ENCODE measurements around the gene PFKL. TPM values are rescaled to one million over a fixed set of nuclear protein-coding genes. Genes with fewer than 3 reads are reported as not detected.

PFKL gene
- total and polyA plus RNA-seq, 2 donors: 49.6 to 82.7 TPM

DNA sequence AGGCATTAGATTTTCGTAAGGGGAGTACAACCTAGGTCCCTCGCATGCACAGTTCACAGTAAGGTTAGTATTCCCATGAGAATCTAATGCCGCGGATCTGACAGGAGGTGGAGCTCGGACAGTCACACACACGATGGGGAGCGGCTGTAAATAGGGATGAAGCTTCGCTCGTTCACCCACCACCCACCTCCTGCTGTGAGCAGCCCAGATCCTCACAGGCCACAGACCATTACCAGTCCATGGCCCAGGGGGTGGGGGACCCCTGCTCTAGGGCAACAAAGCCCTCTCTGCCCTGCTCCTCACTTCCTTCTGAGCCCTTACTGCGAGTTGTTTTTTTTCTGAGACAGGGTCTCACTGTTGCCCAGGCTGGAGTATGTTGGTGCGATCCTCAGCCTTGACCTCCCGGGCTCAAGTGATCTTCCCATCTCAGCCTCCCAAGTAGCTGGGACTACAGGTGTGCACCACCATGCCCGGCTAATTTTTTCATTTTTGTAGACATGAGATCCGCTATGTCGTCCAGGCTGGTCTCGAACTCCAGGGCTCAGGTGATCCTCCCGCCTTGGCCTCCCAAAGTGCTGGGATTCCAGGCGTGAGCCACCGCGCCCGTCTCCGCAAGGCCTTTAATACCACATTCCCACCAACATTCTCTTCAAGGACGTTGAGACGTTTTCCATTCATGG, 74.9 kb downstream of the PFKL start:
- Histone ChIP-seq H3K4me1 (ENCODE audit: control insufficient read depth in 2 of 2, insufficient read depth in 2 of 2, low read length in 2 of 2) (peaks cover 0 to 6% of the 10 kb centered on the region in 2 donors), H3K36me3 (ENCODE audit: control insufficient read depth in 2 of 2, insufficient read depth in 2 of 2, low read length in 1 of 2) (no peaks in the 10 kb centered on the region), H3K27me3 (ENCODE audit: control insufficient read depth in 2 of 2, insufficient read depth in 1 of 2, low read length in 1 of 2) (no peaks in the 10 kb centered on the region), H3K4me3 (ENCODE audit: low read length in 2 of 2) (no peak overlapping the region), H3K9me3 (ENCODE audit: control insufficient read depth in 2 of 2, insufficient read depth in 1 of 2, low read length in 1 of 2) (peaks cover 0 to 17% of the 10 kb centered on the region in 2 donors), H3K27ac (ENCODE audit: low read depth in 1 of 2, low read length in 1 of 2) (no peak overlapping the region)
- no peak for DNase-seq (ENCODE audit: low read depth in 6 of 9, low spot score in 9 of 9)
- WGBS: 85% methylated on average over 24 of the region's 24 CpGs

DNA sequence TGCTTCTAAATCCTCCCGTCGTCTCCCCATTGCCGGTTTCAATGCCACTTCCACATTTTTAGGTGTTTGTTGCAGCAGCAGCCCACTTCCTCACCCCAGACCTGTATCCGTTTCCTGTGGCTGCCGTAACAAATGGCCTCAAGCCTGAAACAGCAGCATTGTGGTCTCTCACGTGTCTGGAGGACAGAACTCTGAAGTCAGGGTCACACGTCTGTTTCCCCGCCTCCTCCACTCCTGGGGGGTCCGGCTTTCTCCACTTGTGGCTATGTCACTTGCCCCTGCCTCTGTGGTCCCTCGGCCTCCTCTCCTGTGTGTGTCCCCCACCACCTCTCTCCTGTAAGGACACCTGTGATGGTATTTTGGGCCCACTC, 75.4 kb downstream of the PFKL start:
- 28% methylated on average over 10 of the region's 10 CpGs for WGBS
- Histone ChIP-seq H3K4me3 (ENCODE audit: low read length in 2 of 2) (no peak overlapping the region), H3K27ac (ENCODE audit: low read depth in 1 of 2, low read length in 1 of 2) (no peak overlapping the region), H3K9me3 (ENCODE audit: control insufficient read depth in 2 of 2, insufficient read depth in 1 of 2, low read length in 1 of 2) (peaks cover 0 to 17% of the 10 kb centered on the region in 2 donors), H3K36me3 (ENCODE audit: control insufficient read depth in 2 of 2, insufficient read depth in 2 of 2, low read length in 1 of 2) (no peaks in the 10 kb centered on the region), H3K4me1 (ENCODE audit: control insufficient read depth in 2 of 2, insufficient read depth in 2 of 2, low read length in 2 of 2) (peaks cover 0 to 6% of the 10 kb centered on the region in 2 donors), H3K27me3 (ENCODE audit: control insufficient read depth in 2 of 2, insufficient read depth in 1 of 2, low read length in 1 of 2) (no peaks in the 10 kb centered on the region)
- peak in 1 of 9 donors; percentile 47 for DNase-seq (ENCODE audit: low read depth in 6 of 9, low spot score in 9 of 9)

GRCh38 chr21:44375761-44376241, 75.9 kb downstream of the PFKL start:
- Histone ChIP-seq H3K9me3 (ENCODE audit: control insufficient read depth in 2 of 2, insufficient read depth in 1 of 2, low read length in 1 of 2) (peaks cover 0 to 16% of the 10 kb centered on the region in 2 donors), H3K27me3 (ENCODE audit: control insufficient read depth in 2 of 2, insufficient read depth in 1 of 2, low read length in 1 of 2) (no peaks in the 10 kb centered on the region), H3K27ac (ENCODE audit: low read depth in 1 of 2, low read length in 1 of 2) (no peak overlapping the region), H3K4me1 (ENCODE audit: control insufficient read depth in 2 of 2, insufficient read depth in 2 of 2, low read length in 2 of 2) (peaks cover 0 to 6% of the 10 kb centered on the region in 2 donors), H3K4me3 (ENCODE audit: low read length in 2 of 2) (no peak overlapping the region), H3K36me3 (ENCODE audit: control insufficient read depth in 2 of 2, insufficient read depth in 2 of 2, low read length in 1 of 2) (no peaks in the 10 kb centered on the region)
- no peak for DNase-seq (ENCODE audit: low read depth in 6 of 9, low spot score in 9 of 9)
- 96% methylated on average over 19 of the region's 19 CpGs for WGBS

DNA sequence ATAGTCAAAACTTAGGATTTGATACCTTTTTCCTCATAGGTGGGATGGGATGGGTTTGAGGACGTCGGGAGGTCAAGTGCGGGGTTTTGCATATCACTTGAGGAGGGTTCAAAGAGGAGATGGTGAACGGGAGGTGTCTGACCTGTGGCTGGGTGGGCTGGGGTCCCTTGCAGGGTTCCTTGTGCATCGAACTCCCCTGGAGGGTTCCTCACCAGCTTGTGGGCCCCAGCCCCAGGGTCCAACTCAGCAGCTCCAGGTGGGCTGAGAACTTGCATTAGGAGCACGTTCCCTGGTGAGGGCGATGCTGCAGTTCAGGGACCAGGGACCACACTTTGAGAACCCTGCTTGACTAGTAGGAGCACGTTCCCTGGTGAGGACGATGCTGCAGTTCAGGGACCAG, 76.8 kb downstream of the PFKL start:
- H3K36me3 ChIP-seq (ENCODE audit: control insufficient read depth in 2 of 2, insufficient read depth in 2 of 2, low read length in 1 of 2): no peaks in the 10 kb centered on the region
- no peak overlapping the region for H3K27ac ChIP-seq (ENCODE audit: low read depth in 1 of 2, low read length in 1 of 2)
- DNase-seq (ENCODE audit: low read depth in 6 of 9, low spot score in 9 of 9): no peak
- no peak overlapping the region for H3K4me3 ChIP-seq (ENCODE audit: low read length in 2 of 2)
- WGBS: 98% methylated on average over 9 of the region's 9 CpGs
- H3K27me3 ChIP-seq (ENCODE audit: control insufficient read depth in 2 of 2, insufficient read depth in 1 of 2, low read length in 1 of 2): no peaks in the 10 kb centered on the region
- H3K4me1 ChIP-seq (ENCODE audit: control insufficient read depth in 2 of 2, insufficient read depth in 2 of 2, low read length in 2 of 2): peaks cover 0 to 6% of the 10 kb centered on the region in 2 donors
- H3K9me3 ChIP-seq (ENCODE audit: control insufficient read depth in 2 of 2, insufficient read depth in 1 of 2, low read length in 1 of 2): peaks cover 0 to 14% of the 10 kb centered on the region in 2 donors

Other genes starting within 250 kb of the PFKL start
- gene PWP2, start 192.7 kb upstream of the PFKL start, total RNA-seq: 2.2 TPM
- 12.7 TPM for gene PWP2, start 192.7 kb upstream of the PFKL start, polyA plus RNA-seq
- gene GATD3, start 166.4 kb upstream of the PFKL start, total RNA-seq: 6.4 TPM
- 47.4 TPM for gene GATD3, start 166.4 kb upstream of the PFKL start, polyA plus RNA-seq
- 1.1 TPM for gene ICOSLG, start 59.1 kb upstream of the PFKL start, total RNA-seq
- 5.1 TPM for gene ICOSLG, start 59.1 kb upstream of the PFKL start, polyA plus RNA-seq
- 0.42 TPM for gene DNMT3L, start 38.2 kb upstream of the PFKL start, total RNA-seq
- 0.80 TPM for gene DNMT3L, start 38.2 kb upstream of the PFKL start, polyA plus RNA-seq
- gene AIRE, start 14.2 kb upstream of the PFKL start, total RNA-seq: 11.9 TPM
- gene AIRE, start 14.2 kb upstream of the PFKL start, polyA plus RNA-seq: 52.2 TPM
- 15.3 TPM for gene CFAP410, start 39.3 kb downstream of the PFKL start, total RNA-seq
- 62.5 TPM for gene CFAP410, start 39.3 kb downstream of the PFKL start, polyA plus RNA-seq
- gene TRPM2, start 53.6 kb downstream of the PFKL start, total RNA-seq: 2.7 TPM
- 9.4 TPM for gene TRPM2, start 53.6 kb downstream of the PFKL start, polyA plus RNA-seq
- 0.24 TPM for gene LRRC3, start 155.5 kb downstream of the PFKL start, total RNA-seq
- gene LRRC3, start 155.5 kb downstream of the PFKL start, polyA plus RNA-seq: 0.55 TPM
- gene KRTAP10-1, start 240.1 kb downstream of the PFKL start, total RNA-seq: not detected
- not detected for gene KRTAP10-1, start 240.1 kb downstream of the PFKL start, polyA plus RNA-seq